Parathyroid adenoma (tissue), 2 donors: ENCODE data around the gene ALX4.

ENCODE experiments used
- H2AFZ ChIP-seq: fragments of 300-600 bp; sonication (generic); one replicate; pipeline ENCODE4 v1.7.0; 2017; ENCODE audit warnings: antibody characterized with exemption, mild to moderate bottlenecking
- H3K27ac ChIP-seq: fragments of 300-600 bp; sonication (generic); one replicate; pipeline ENCODE4 v1.7.0; 2017
- H3K27me3 ChIP-seq: fragments of 300-600 bp; sonication (generic); one replicate; pipeline ENCODE4 v1.7.0; 2017; ENCODE audit warnings: low read length; ENCODE audit not compliant: control insufficient read depth, insufficient read depth
- H3K36me3 ChIP-seq: fragments of 300-600 bp; sonication (generic); one replicate; pipeline ENCODE4 v1.7.0; 2017; ENCODE audit warnings: low read length; ENCODE audit not compliant: control insufficient read depth, insufficient read depth
- H3K4me1 ChIP-seq: fragments of 300-600 bp; sonication (generic); one replicate; pipeline ENCODE4 v1.7.0; 2017; ENCODE audit warnings: control low read depth
- H3K4me2 ChIP-seq: fragments of 300-600 bp; sonication (generic); one replicate; pipeline ENCODE4 v1.7.0; 2017; ENCODE audit warnings: low read length
- H3K4me3 ChIP-seq: fragments of 300-600 bp; sonication (generic); one replicate; pipeline ENCODE4 v1.7.0; 2017; ENCODE audit warnings: low read depth, low read length
- H3K79me2 ChIP-seq: fragments of 300-600 bp; sonication (generic); one replicate; pipeline ENCODE4 v1.7.0; 2017; ENCODE audit warnings: control low read depth
- H3K9ac ChIP-seq: fragments of 300-600 bp; sonication (generic); one replicate; pipeline ENCODE4 v1.7.0; 2017; ENCODE audit warnings: mild to moderate bottlenecking
- H3K9me3 ChIP-seq: fragments of 300-600 bp; sonication (generic); one replicate; pipeline ENCODE4 v1.7.0; 2017; ENCODE audit warnings: low read length; ENCODE audit not compliant: control insufficient read depth
- TF ChIP-seq, protein P1 (sequence below): fragments of 300-600 bp; sonication (generic); IDR thresholded peaks from one replicate; pipeline ENCODE4 v1.7.0; 2017; ENCODE audit warnings: antibody characterized with exemption, mild to moderate bottlenecking
- donor health status: primary hyperparathyroidism.

Gene ALX4

DNA sequence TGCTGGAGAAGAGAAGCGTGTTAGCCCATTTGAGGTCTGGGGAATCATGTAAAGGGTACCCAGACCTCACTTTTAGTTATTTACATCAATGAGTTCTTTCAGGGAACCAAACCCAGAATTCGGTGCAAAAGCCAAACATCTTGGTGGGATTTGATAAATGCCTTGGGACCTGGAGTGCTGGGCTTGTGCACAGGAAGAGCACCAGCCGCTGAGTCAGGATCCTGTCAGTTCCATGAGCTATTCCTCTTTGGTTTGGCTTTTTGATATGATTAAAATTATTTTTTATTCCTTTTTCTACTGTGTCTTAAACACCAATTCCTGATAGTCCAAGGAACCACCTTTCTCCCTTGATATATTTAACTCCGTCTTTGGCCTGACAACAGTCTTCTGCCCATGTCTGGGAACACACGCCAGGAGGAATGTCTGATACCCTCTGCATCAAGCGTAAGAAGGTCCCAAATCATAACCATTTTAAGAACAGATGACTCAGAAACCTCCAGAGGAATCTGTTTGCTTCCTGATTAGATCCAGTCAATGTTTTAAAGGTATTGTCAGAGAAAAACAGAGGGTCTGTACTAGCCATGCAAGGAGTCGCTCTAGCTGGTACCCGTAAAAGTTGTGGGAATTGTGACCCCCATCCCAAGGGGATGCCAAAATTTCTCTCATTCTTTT is 65.2 kb downstream of the ALX4 start:
- H3K4me2 ChIP-seq, result no peak overlapping the region
- no peaks in the 10 kb centered on the region for H3K27me3 ChIP-seq
- no peak overlapping the region for H3K27ac ChIP-seq
- no peak overlapping the region for H3K4me3 ChIP-seq
- H3K4me1 ChIP-seq, result no peaks in the 10 kb centered on the region
- no peaks in the 10 kb centered on the region for H3K79me2 ChIP-seq
- TF ChIP-seq, protein P1, sequence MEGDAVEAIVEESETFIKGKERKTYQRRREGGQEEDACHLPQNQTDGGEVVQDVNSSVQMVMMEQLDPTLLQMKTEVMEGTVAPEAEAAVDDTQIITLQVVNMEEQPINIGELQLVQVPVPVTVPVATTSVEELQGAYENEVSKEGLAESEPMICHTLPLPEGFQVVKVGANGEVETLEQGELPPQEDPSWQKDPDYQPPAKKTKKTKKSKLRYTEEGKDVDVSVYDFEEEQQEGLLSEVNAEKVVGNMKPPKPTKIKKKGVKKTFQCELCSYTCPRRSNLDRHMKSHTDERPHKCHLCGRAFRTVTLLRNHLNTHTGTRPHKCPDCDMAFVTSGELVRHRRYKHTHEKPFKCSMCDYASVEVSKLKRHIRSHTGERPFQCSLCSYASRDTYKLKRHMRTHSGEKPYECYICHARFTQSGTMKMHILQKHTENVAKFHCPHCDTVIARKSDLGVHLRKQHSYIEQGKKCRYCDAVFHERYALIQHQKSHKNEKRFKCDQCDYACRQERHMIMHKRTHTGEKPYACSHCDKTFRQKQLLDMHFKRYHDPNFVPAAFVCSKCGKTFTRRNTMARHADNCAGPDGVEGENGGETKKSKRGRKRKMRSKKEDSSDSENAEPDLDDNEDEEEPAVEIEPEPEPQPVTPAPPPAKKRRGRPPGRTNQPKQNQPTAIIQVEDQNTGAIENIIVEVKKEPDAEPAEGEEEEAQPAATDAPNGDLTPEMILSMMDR, result no peak
- H3K9ac ChIP-seq, result no peak overlapping the region
- no peak overlapping the region for H2AFZ ChIP-seq
- no peaks in the 10 kb centered on the region for H3K36me3 ChIP-seq
- no peaks in the 10 kb centered on the region for H3K9me3 ChIP-seq

DNA sequence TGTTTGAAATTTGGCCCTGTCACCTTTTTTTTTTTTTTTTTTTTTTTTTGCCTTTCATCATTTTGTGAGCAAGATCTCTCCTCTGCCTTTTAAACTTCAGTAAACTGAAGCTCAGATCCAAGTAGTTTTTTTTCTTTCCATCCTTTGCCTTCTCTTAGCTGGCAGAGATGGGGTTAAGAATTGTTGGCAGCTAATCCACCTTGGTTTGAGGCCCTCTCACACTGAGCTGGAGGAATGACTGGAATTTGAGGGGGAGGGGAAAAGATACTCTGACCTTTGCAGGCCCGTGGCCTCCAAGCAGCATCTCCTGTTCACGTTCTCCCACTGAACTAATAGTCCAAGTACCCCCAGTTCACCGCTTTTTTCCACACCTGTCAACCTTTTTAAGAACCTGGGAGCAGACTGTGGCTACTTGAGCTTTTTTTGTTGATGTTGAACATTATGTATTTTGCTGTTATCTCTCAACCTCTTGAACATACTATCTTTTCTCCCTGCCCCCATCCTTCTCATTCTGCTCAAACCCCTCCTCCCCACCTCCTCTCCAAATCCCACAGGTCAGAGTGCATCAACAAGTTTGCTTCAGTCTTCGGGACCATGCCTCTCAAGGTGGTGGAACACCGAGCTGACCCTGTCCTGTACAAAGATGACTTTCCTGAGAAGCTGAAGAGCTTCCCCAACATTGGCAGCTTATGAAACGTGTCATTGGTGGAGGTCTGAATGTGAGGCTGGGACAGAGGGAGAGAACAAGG is 66.2 kb downstream of the ALX4 start:
- TF ChIP-seq, protein P1, result no peak
- no peaks in the 10 kb centered on the region for H3K36me3 ChIP-seq

DNA sequence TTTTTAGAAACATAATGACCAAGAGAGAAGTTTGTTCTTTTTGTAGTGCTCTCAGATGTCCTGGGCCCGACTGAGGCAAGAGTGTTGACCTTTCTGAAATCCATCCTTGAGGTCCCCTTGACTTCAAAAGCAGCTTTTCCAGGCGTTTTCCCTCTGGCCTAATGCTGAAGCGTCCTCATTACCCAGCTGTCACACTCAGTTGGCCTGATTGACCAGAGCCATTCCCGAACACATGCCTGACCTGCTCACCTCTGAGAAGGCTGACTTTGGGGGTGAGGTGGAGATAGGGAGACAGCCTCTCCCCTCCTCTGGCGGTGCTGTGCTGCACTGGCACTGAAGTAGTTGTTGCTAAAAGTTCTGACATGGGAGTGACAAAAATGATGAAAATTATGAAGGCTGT is 66.9 kb downstream of the ALX4 start:
- Histone ChIP-seq H3K4me2 (no peak overlapping the region), H2AFZ (no peak overlapping the region), H3K9me3 (no peaks in the 10 kb centered on the region), H3K4me3 (no peak overlapping the region), H3K4me1 (no peaks in the 10 kb centered on the region), H3K79me2 (no peaks in the 10 kb centered on the region), H3K36me3 (no peaks in the 10 kb centered on the region), H3K27ac (no peak overlapping the region), H3K9ac (no peak overlapping the region), H3K27me3 (no peaks in the 10 kb centered on the region)
- TF ChIP-seq, protein P1, result no peak

More for the DNA sequence above, 66.2 kb downstream of the ALX4 start:
- Histone ChIP-seq H3K27me3 (no peaks in the 10 kb centered on the region), H3K4me1 (no peaks in the 10 kb centered on the region), H3K9me3 (no peaks in the 10 kb centered on the region), H3K9ac (no peak overlapping the region), H3K79me2 (no peaks in the 10 kb centered on the region), H3K4me3 (no peak overlapping the region), H3K4me2 (no peak overlapping the region), H3K27ac (no peak overlapping the region), H2AFZ (no peak overlapping the region)

DNA sequence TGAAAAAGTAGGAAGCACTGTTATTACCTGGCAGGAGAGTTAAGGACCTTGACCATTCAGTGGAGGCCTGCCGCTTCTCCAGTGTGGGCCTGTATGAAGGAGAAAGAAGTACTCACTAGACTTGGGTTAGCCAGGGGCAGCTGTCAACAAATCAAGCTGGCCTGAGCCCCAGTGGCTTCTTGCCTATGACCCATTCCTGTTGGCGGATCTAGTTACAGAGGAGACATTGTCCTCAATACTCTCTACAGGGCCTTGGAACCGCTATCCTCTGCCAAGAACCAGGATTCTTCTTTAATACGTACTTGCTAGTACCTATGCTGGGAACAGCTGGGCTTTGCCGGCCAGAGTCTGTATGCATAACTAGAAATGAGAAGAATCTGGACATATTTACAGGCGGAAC is 68.1 kb downstream of the ALX4 start:
- TF ChIP-seq, protein P1, result no peak
- H3K36me3 ChIP-seq, result no peaks in the 10 kb centered on the region
- no peak overlapping the region for H3K27ac ChIP-seq

More for the DNA sequence above, 68.1 kb downstream of the ALX4 start:
- Histone ChIP-seq H3K27me3 (no peaks in the 10 kb centered on the region), H3K79me2 (no peaks in the 10 kb centered on the region), H3K4me1 (no peaks in the 10 kb centered on the region), H3K4me3 (no peak overlapping the region), H3K9ac (no peak overlapping the region), H3K4me2 (no peak overlapping the region), H2AFZ (no peak overlapping the region), H3K9me3 (no peaks in the 10 kb centered on the region)
